ENCODE measurements around the gene PLIN5.

Gene PLIN5

GRCh38 chr19:4515732-4516131 lies 19.3 kb downstream of the PLIN5 start:
- no peak overlapping the region for H3K4me3 ChIP-seq (ENCODE audit: control insufficient read depth, low read depth, low read length)
- DNase-seq (ENCODE audit: low read depth) = no peak
- no peak for TF ChIP-seq CTCF (conservative IDR thresholded peaks at IDR 0.05; ENCODE audit: control insufficient read depth, insufficient read depth, low read depth, low read length)

GRCh38 chr19:4513248-4513647 lies 21.8 kb downstream of the PLIN5 start:
- no peak for DNase-seq (ENCODE audit: low read depth)
- H3K4me3 ChIP-seq (ENCODE audit: control insufficient read depth, low read depth, low read length) = no peak overlapping the region
- no peak for TF ChIP-seq CTCF (conservative IDR thresholded peaks at IDR 0.05; ENCODE audit: control insufficient read depth, insufficient read depth, low read depth, low read length)

DNA sequence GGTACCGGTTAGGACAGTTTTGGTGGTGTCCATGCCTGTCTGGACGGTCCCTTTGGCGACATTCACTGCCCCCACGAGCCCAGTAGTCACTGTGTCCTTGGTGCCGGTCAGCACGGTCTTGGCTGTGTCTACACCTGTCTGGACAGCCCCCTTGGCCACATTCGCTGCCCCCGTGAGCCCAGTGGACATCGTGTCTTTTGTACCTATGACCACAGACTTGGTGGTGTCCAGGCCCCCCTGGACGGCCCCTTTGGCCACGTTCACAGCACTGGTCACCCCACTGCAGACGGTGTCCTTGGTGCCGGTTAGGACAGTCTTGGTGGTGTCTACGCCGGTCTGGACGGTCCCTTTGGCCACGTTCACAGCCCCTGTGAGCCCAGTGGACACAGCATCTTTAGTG lies 23.0 kb downstream of the PLIN5 start:
- DNase-seq (ENCODE audit: low read depth) = no peak
- no peak overlapping the region for H3K4me3 ChIP-seq (ENCODE audit: control insufficient read depth, low read depth, low read length)
- TF ChIP-seq CTCF (conservative IDR thresholded peaks at IDR 0.05; ENCODE audit: control insufficient read depth, insufficient read depth, low read depth, low read length) = no peak

GRCh38 chr19:4511300-4512054 lies 23.5 kb downstream of the PLIN5 start:
- H3K4me3 ChIP-seq (ENCODE audit: control insufficient read depth, low read depth, low read length) = no peak overlapping the region
- no peak for DNase-seq (ENCODE audit: low read depth)
- TF ChIP-seq CTCF (conservative IDR thresholded peaks at IDR 0.05; ENCODE audit: control insufficient read depth, insufficient read depth, low read depth, low read length) = no peak

- no peak for TF ChIP-seq CTCF (conservative IDR thresholded peaks at IDR 0.05; ENCODE audit: control insufficient read depth, insufficient read depth, low read depth, low read length)
- no peak for DNase-seq (ENCODE audit: low read depth)
- no peak overlapping the region for H3K4me3 ChIP-seq (ENCODE audit: control insufficient read depth, low read depth, low read length)
Measured at GRCh38 chr19:4510435-4511255, 24.4 kb downstream of the PLIN5 start.

DNA sequence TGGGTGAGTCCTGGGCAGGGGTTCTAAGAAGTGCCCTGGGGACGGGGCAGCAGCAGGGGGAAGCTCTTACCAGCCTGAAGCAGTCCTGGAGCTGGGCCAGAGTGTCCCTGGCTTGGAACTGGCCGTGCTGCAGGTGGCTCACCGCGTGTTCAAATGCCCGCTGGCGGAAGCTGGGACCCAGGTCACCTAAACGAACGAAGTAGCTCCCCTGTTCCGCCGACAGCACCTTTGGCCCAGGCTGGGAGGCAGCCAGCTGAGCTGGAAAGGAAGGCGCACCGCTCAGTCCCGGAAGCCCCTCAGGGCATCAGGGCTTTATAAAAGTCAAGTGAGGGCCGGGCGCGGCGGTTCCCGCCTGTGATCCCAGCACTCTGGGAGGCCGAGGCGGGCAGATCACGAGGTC lies 26.3 kb downstream of the PLIN5 start:
- no peak for TF ChIP-seq CTCF (conservative IDR thresholded peaks at IDR 0.05; ENCODE audit: control insufficient read depth, insufficient read depth, low read depth, low read length)
- H3K4me3 ChIP-seq (ENCODE audit: control insufficient read depth, low read depth, low read length) = no peak overlapping the region
- no peak for DNase-seq (ENCODE audit: low read depth)

All from fibroblast of mammary gland (primary cell).